Suprapubic skin (tissue), 4 donors: ENCODE data around the gene NKAIN1. TPM values are rescaled to one million over a fixed set of nuclear protein-coding genes. Genes with fewer than 3 reads are reported as not detected.

Source experiments
- DNase-seq, 2 donors: peaks; one replicate each; pipeline ENCODE4 v3.0.0-alpha.2; 2019; ENCODE audit warnings: low spot score in 2 of 2
- H3K27ac ChIP-seq: fragments of 200-600 bp; sonication (generic); one replicate; pipeline ENCODE4 v1.5.1; 2019
- H3K27me3 ChIP-seq: fragments of 200-600 bp; sonication (generic); one replicate; pipeline ENCODE4 v1.5.1; 2019
- H3K36me3 ChIP-seq: fragments of 200-600 bp; sonication (generic); one replicate; pipeline ENCODE4 v1.5.1; 2019
- H3K4me1 ChIP-seq: fragments of 200-600 bp; sonication (generic); one replicate; pipeline ENCODE4 v1.5.1; 2019
- H3K4me3 ChIP-seq: fragments of 200-600 bp; sonication (generic); one replicate; pipeline ENCODE4 v1.5.1; 2019; ENCODE audit warnings: mild to moderate bottlenecking
- H3K9me3 ChIP-seq: fragments of 200-600 bp; sonication (generic); one replicate; pipeline ENCODE4 v1.5.1; 2019
- EP300 ChIP-seq: sonication (generic); formaldehyde crosslinking; IDR thresholded peaks from one replicate; pipeline ENCODE4 v1.6.1; 2017; ENCODE audit warnings: antibody characterized with exemption
- POLR2A ChIP-seq, 2 donors: fragments of 450-650 bp; IDR thresholded peaks; one replicate each; pipeline ENCODE4 v1.6.1; 2017; ENCODE audit warnings: antibody characterized with exemption in 2 of 2, mild to moderate bottlenecking in 2 of 2, moderate library complexity in 2 of 2
- POLR2AphosphoS5 ChIP-seq, 3 donors: sonication (generic); formaldehyde crosslinking; IDR thresholded peaks; one replicate each; pipeline ENCODE4 v1.6.1; 2017; ENCODE audit warnings: antibody characterized with exemption in 3 of 3
- WGBS: methylation state at CpG from one replicate; pipeline ENCODE4 v1.1.5; 2018; 5-methylcytosine and 5-hydroxymethylcytosine counted together
- total RNA-seq, 4 donors: library from RNA; depleted of rRNA; stranded (reverse); fragments of >200 nt; gene quantifications; one replicate each; pipeline ENCODE4 v1.1.0, GENCODE V29; 2016
- TF ChIP-seq, protein P1 (sequence below), 2 donors: fragments of 200-600 bp in 1 of 2; fragments of 450-650 bp in 1 of 2; sonication (generic) in 1 of 2; IDR thresholded peaks; one replicate each; pipeline ENCODE4 v1.5.1; 2016 to 2019; ENCODE audit warnings: antibody characterized with exemption in 2 of 2, mild to moderate bottlenecking in 1 of 2, moderate library complexity in 1 of 2

NKAIN1 gene
- total RNA-seq, 4 donors from 2014 or later, result 0.64 to 2.5 (median 1.5) TPM

GRCh38 chr1:31243501-31244286 is 4.0 kb upstream of the NKAIN1 start:
- Histone ChIP-seq H3K9me3 (no peaks in the 10 kb centered on the region), H3K27ac (no peak overlapping the region), H3K4me1 (peaks cover 14% of the 10 kb centered on the region), H3K4me3 (no peak overlapping the region), H3K27me3 (peaks cover 27% of the 10 kb centered on the region), H3K36me3 (no peaks in the 10 kb centered on the region)
- TF ChIP-seq EP300 (no peak), POLR2AphosphoS5 (IDR thresholded peaks at IDR 0.05) (no peak), POLR2A (IDR thresholded peaks at IDR 0.05) (no peak)
- TF ChIP-seq, protein P1, sequence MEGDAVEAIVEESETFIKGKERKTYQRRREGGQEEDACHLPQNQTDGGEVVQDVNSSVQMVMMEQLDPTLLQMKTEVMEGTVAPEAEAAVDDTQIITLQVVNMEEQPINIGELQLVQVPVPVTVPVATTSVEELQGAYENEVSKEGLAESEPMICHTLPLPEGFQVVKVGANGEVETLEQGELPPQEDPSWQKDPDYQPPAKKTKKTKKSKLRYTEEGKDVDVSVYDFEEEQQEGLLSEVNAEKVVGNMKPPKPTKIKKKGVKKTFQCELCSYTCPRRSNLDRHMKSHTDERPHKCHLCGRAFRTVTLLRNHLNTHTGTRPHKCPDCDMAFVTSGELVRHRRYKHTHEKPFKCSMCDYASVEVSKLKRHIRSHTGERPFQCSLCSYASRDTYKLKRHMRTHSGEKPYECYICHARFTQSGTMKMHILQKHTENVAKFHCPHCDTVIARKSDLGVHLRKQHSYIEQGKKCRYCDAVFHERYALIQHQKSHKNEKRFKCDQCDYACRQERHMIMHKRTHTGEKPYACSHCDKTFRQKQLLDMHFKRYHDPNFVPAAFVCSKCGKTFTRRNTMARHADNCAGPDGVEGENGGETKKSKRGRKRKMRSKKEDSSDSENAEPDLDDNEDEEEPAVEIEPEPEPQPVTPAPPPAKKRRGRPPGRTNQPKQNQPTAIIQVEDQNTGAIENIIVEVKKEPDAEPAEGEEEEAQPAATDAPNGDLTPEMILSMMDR (IDR thresholded peaks at IDR 0.05), result no peak
- no peak for DNase-seq
- WGBS, result 72% methylated on average over 8 of the region's 10 CpGs

- peaks cover 48% of the 10 kb centered on the region for H3K27me3 ChIP-seq
- H3K36me3 ChIP-seq, result no peaks in the 10 kb centered on the region
- H3K27ac ChIP-seq, result no peak overlapping the region
- no peak for TF ChIP-seq POLR2AphosphoS5 (IDR thresholded peaks at IDR 0.05)
- no peak for TF ChIP-seq EP300
- TF ChIP-seq POLR2A (IDR thresholded peaks at IDR 0.05), result no peak
- TF ChIP-seq, protein P1 (IDR thresholded peaks at IDR 0.05), result no peak
- H3K4me3 ChIP-seq, result no peak overlapping the region
- no peak for DNase-seq
- H3K9me3 ChIP-seq, result no peaks in the 10 kb centered on the region
- 71% methylated on average over 8 of the region's 8 CpGs for WGBS
- H3K4me1 ChIP-seq, result peaks cover 15% of the 10 kb centered on the region
Measured at GRCh38 chr1:31241321-31241720, 1.6 kb upstream of the NKAIN1 start.

GRCh38 chr1:31238986-31239613 is 587 bp downstream of the NKAIN1 start:
- Histone ChIP-seq H3K36me3 (no peaks in the 10 kb centered on the region), H3K4me3 (peak overlapping the region; percentile 48), H3K27ac (no peak overlapping the region), H3K9me3 (no peaks in the 10 kb centered on the region), H3K4me1 (peaks cover 15% of the 10 kb centered on the region), H3K27me3 (peaks cover 62% of the 10 kb centered on the region)
- WGBS, result 2% methylated on average over 25 of the region's 56 CpGs
- TF ChIP-seq, protein P1 (IDR thresholded peaks at IDR 0.05), result no peak
- TF ChIP-seq EP300 (no peak), POLR2AphosphoS5 (IDR thresholded peaks at IDR 0.05) (no peak)
- DNase-seq, result no peak

- no peak for DNase-seq
- Histone ChIP-seq H3K27me3 (peaks cover 62% of the 10 kb centered on the region), H3K9me3 (no peaks in the 10 kb centered on the region), H3K36me3 (no peaks in the 10 kb centered on the region), H3K4me3 (no peak overlapping the region), H3K4me1 (peaks cover 15% of the 10 kb centered on the region), H3K27ac (no peak overlapping the region)
- WGBS, result 31% methylated on average over 4 of the region's 4 CpGs
- TF ChIP-seq EP300, result no peak
- TF ChIP-seq, protein P1 (IDR thresholded peaks at IDR 0.05), result no peak
- TF ChIP-seq POLR2A (IDR thresholded peaks at IDR 0.05), result no peak
- TF ChIP-seq POLR2AphosphoS5 (IDR thresholded peaks at IDR 0.05), result no peak
Measured at GRCh38 chr1:31238612-31238985, 1.1 kb downstream of the NKAIN1 start.

DNA sequence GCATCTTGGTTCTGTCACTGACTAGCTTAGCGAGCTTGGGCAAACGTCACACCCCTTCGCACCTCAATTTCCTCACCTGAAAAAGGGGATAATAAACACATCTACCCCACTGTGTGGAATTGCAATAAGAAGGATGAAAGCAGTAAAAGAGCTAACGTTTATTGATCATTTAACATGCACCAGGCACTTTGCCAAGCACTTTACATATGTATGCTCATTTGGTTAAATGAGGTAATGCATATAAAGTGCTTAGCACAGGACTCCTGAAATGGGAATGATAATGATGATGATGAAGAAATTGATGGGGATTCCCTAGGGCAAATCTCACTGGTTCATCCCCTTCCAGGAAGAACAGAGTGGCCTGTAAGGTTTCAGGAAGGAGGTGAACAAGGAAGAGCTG is 4.8 kb downstream of the NKAIN1 start:
- Histone ChIP-seq H3K4me3 (no peak overlapping the region), H3K4me1 (peaks cover 12% of the 10 kb centered on the region), H3K27ac (no peak overlapping the region), H3K9me3 (no peaks in the 10 kb centered on the region), H3K36me3 (no peaks in the 10 kb centered on the region), H3K27me3 (peaks cover 47% of the 10 kb centered on the region)
- DNase-seq, result no peak
- TF ChIP-seq, protein P1 (IDR thresholded peaks at IDR 0.05), result no peak
- TF ChIP-seq POLR2A (IDR thresholded peaks at IDR 0.05) (no peak), EP300 (no peak), POLR2AphosphoS5 (IDR thresholded peaks at IDR 0.05) (no peak)
- WGBS, result 54% methylated on average over 4 of the region's 4 CpGs
